Mononuclear cell (primary cell): Measurements from ENCODE around the gene CERS6. TPM values are rescaled to one million over a fixed set of nuclear protein-coding genes. Genes with fewer than 3 reads are reported as not detected.

Source experiments
- H3K27me3 ChIP-seq: 2 replicates; pipeline ENCODE4 v1.6.0; 2011; ENCODE audit warnings: low read length, control low read depth; ENCODE audit not compliant: insufficient read depth
- H3K4me1 ChIP-seq: 2 replicates; pipeline ENCODE4 v1.5.1; 2011; ENCODE audit warnings: mild to moderate bottlenecking, low read length, control low read depth; ENCODE audit not compliant: insufficient read depth
- H3K4me3 ChIP-seq: 2 replicates; pipeline ENCODE4 v1.5.1; 2011; ENCODE audit warnings: mild to moderate bottlenecking, low read length, moderate library complexity
- H3K9me3 ChIP-seq: 2 replicates; pipeline ENCODE4 v1.5.1; 2011; ENCODE audit warnings: low read depth, mild to moderate bottlenecking, control low read depth, low read length
- total RNA-seq: library from RNA; depleted of rRNA; stranded (reverse); fragments of >200 nt; gene quantifications from one replicate; pipeline ENCODE4 v1.2.3, GENCODE V29; 2012

Gene CERS6
- total RNA-seq, 1 donor: 28.2 TPM

- H3K4me3 ChIP-seq: no peak overlapping the region
- no peaks in the 10 kb centered on the region for H3K27me3 ChIP-seq
- no peaks in the 10 kb centered on the region for H3K9me3 ChIP-seq
- H3K4me1 ChIP-seq: no peaks in the 10 kb centered on the region
Observed at GRCh38 chr2:168798076-168798887, 342.2 kb downstream of the CERS6 start.

DNA sequence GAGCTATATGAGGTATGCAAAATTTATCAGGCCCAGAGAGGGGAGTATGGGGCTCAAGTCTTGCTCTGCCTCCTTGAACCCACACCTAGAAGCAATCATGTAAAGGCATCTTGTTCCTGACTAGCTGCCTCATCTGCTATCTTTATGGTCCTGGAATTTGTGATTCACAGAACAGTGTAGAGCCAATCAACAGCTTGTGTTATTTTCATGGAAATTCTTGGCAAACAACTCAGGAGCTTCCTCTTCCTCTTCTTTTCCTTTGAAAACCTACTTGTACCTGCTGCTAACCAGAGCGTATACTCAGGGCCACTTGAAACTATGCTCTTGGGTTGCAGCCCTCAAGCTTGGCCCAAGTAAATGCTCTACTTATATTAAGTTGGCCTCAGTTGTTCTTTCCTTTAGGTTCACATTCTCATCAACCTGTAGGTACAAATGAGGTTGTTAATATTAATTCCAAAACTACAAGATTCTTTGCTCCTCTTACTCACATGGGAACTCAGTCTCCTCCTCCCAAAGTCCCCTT, 342.9 kb downstream of the CERS6 start:
- H3K9me3 ChIP-seq: no peaks in the 10 kb centered on the region
- H3K4me1 ChIP-seq: no peaks in the 10 kb centered on the region
- no peaks in the 10 kb centered on the region for H3K27me3 ChIP-seq

DNA sequence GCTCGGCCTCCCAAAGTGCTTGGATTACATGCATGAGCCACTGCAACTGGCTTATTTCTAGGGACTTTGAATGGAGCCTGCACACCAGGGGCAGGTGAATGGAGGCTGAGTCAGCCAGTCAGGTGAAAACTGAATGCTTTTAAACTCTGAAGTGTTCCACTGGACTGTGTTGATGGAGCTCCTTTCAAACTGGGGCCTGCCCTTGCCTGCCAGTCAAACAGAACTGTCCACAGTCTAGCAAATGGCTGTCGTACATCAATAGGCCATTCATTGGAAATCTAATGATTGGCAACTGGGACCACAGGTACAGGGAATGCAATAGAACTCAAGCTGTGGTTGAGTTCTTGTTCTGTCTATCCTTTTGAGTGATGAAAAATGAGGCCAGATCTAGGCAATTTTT, 345.4 kb downstream of the CERS6 start:
- H3K4me3 ChIP-seq: no peak overlapping the region
- H3K4me1 ChIP-seq: no peaks in the 10 kb centered on the region
- no peaks in the 10 kb centered on the region for H3K27me3 ChIP-seq
- no peaks in the 10 kb centered on the region for H3K9me3 ChIP-seq

More for the DNA sequence above, 342.9 kb downstream of the CERS6 start:
- no peak overlapping the region for H3K4me3 ChIP-seq

DNA sequence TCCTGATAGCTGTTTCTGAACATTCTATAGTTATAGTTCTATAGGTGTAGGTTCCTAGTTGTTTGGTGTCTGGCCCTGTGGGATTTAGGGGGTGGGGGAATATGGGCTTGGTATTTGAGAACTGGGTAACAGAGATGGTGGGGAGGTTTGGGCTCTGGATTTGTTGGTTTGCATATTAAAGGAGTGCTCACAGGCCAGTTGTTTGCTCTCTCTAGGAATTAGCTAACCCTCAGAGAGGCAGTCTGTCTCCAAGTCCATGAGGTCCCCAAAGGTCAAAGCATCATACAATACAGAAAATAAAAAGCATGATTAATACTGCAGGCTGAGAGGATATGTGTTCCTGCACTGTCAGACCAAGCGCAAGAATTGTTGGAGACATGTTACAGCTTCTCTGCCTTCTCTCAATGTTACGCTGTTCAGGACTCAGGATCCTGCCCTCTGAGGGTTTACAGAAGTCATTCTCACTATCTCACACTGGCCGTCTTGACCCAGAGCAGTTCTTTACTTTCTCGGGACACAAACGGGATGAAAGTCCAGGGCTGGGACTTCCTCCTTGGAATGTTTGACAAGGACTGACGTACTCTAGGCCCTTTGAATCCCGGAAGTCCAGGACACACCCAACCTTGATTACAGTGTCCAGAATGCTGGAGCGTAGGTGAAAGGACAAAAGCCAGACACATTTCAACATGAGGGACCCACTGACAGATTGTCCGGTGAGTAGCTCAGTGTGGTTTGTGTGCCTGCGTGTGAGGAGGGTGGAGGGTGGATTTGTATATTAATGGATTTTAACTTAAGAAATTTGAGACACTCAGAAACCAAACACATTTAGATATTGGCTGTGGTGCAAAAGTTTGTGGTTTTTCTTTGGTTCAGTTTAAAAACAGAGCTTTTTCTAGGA, 346.1 kb downstream of the CERS6 start, which contains the start of gene NOSTRIN:
TSS of gene NOSTRIN (plus strand) at position 677 of the 898 bp plus-strand sequence. CDS start at position 687, 10 bp downstream.
- H3K9me3 ChIP-seq: no peaks in the 10 kb centered on the region
- no peaks in the 10 kb centered on the region for H3K4me1 ChIP-seq
- H3K4me3 ChIP-seq: no peak within 1 kb of the TSS
- no peaks in the 10 kb centered on the region for H3K27me3 ChIP-seq

DNA sequence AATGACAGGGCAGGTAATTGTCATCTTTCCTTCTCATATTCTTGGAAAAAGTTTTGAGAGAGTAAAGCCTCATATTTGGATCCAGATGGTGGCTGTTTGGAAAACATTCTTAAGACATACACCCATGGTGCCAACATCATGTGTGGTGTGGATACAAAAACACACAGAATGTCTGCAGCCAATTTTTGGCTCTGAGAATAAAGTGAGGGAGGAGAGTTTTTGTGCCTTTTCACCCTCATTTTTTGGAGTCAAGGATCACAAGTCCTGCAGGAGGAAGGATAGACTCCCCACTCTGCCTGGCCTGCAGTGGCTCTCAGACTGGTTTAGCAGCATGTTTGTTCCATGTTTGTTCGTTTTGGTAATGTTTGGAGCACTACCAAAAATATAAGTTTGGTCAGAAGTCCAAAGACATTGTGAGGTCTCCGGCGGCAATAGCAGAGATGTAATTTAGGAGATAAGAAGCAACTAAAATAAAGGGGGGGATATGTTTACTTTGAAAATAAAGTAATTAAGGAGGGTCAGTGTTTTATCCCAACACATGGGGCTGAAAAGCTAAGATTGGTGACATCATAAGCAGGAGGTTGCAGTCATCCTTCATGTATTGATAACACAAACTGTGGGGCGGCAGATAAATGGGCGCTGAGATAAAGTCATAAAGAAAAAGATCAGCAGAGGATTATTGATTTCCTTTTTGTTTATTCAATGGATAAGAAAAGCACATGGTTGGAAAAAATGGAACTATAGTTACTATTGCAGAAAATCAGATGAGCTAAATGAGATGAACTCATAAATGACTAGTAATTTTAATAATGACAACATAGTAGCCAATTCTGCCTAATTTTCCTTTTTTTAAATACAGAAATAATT, 347.0 kb downstream of the CERS6 start:
- H3K4me1 ChIP-seq: no peaks in the 10 kb centered on the region
- H3K27me3 ChIP-seq: no peaks in the 10 kb centered on the region
- no peaks in the 10 kb centered on the region for H3K9me3 ChIP-seq
- no peak overlapping the region for H3K4me3 ChIP-seq

- Histone ChIP-seq H3K4me1 (no peaks in the 10 kb centered on the region), H3K9me3 (no peaks in the 10 kb centered on the region)
Observed at GRCh38 chr2:168804214-168804613, 348.1 kb downstream of the CERS6 start.

DNA sequence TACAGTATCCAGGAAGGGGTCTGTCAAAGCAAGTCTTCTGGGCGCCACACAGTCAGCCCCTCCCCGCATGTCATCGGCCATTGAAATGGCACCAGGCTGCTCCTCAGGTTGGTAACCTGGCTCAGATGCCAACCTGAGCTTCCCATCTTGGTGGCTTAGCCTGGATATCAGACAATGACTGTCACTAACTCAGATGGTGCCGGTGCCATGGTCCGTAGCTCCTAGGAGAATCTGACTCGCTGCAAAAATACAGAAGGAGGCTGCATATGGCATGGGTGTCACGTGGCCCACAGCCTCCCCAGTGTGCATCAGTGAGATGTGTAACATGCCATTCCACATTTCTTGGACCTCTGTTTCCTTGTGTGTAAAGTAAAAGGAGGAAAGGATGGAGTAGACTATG, 349.5 kb downstream of the CERS6 start:
- Histone ChIP-seq H3K4me3 (no peak overlapping the region), H3K4me1 (no peaks in the 10 kb centered on the region), H3K27me3 (no peaks in the 10 kb centered on the region), H3K9me3 (no peaks in the 10 kb centered on the region)

More at GRCh38 chr2:168804214-168804613, 348.1 kb downstream of the CERS6 start:
- no peak overlapping the region for H3K4me3 ChIP-seq
- no peaks in the 10 kb centered on the region for H3K27me3 ChIP-seq

DNA sequence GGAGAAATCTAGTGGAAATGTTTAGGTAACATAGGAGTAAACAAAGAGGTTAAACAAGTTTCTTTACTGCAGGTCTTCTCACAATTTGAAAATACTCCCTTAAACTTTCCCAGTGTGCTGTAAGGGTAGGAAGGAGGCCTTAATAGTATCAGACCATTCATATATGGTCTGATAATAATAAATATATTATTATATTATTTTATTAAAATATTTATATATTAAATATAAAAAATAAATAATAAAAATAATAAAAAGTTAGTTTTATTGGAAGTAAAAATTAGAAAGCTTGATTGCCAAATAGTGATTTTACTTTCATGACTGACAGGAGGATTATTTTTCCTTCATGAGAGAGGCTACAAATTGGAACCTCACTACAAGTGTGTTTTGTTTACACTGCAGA, 353.5 kb downstream of the CERS6 start:
- no peaks in the 10 kb centered on the region for H3K4me1 ChIP-seq
- H3K27me3 ChIP-seq: no peaks in the 10 kb centered on the region
- H3K4me3 ChIP-seq: no peak overlapping the region
- no peaks in the 10 kb centered on the region for H3K9me3 ChIP-seq

GRCh38 chr2:168810235-168810634, 354.2 kb downstream of the CERS6 start:
- Histone ChIP-seq H3K4me1 (no peaks in the 10 kb centered on the region), H3K27me3 (no peaks in the 10 kb centered on the region)

GRCh38 chr2:168811696-168812095, 355.6 kb downstream of the CERS6 start:
- Histone ChIP-seq H3K27me3 (no peaks in the 10 kb centered on the region), H3K4me1 (no peaks in the 10 kb centered on the region), H3K4me3 (no peak overlapping the region), H3K9me3 (no peaks in the 10 kb centered on the region)

More at GRCh38 chr2:168810235-168810634, 354.2 kb downstream of the CERS6 start:
- H3K4me3 ChIP-seq: no peak overlapping the region
- no peaks in the 10 kb centered on the region for H3K9me3 ChIP-seq

DNA sequence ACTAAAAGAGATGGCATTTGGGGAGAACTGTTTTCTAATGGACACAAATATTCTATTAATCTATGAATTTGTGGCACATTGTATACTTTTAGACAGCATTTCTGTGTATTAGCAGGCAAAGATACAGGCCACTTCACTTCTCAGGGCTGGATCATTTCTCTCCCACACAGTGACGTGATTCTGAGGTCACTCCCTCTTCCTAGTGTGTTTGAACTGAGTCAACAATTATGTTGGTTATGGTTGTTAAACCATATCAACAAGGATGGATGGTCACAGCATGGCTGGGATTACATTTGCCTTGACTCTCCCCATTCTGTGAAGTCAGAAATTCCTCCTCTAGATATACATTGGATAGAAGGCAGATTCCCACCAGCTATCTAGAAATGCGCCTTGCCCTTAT, 358.0 kb downstream of the CERS6 start:
- Histone ChIP-seq H3K4me3 (no peak overlapping the region), H3K9me3 (no peaks in the 10 kb centered on the region), H3K4me1 (no peaks in the 10 kb centered on the region), H3K27me3 (no peaks in the 10 kb centered on the region)

GRCh38 chr2:168814939-168815907, 359.2 kb downstream of the CERS6 start:
- Histone ChIP-seq H3K4me1 (no peaks in the 10 kb centered on the region), H3K9me3 (no peaks in the 10 kb centered on the region), H3K27me3 (no peaks in the 10 kb centered on the region), H3K4me3 (no peak overlapping the region)

DNA sequence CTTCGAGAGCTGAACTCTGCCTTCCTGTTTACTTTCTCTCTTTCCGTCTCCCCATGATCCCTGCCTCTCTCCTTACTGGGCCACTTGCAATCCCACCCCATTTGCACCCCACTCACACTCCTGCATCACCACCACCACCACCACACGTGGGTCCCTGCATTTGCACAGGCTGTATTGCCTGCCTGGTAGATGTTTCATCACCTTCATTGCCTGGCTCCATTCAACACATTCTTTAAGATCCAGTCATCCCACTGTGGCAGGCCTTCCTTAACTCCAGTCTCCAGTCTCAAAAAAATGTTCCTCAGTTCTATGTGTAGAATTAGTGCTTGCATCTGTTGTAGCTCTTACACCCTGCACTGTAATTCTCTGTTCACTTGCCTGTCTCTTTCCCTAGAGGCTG, 360.3 kb downstream of the CERS6 start:
- Histone ChIP-seq H3K27me3 (no peaks in the 10 kb centered on the region), H3K4me1 (no peaks in the 10 kb centered on the region), H3K9me3 (no peaks in the 10 kb centered on the region), H3K4me3 (no peak overlapping the region)
